Endodermal cell (in vitro differentiated cells): Measurements from ENCODE around the gene STAC. TPM values are rescaled to one million over a fixed set of nuclear protein-coding genes. Genes with fewer than 3 reads are reported as not detected.

Source experiments
- DNase-seq: peaks from one replicate; pipeline ENCODE4 v3.0.0-alpha.2; 2017
- H3K27ac ChIP-seq: 2 replicates; pipeline ENCODE4 v1.5.1; 2013; ENCODE audit warnings: mild to moderate bottlenecking, low read depth, low read length, moderate library complexity
- H3K27me3 ChIP-seq: 2 replicates; pipeline ENCODE4 v1.6.1; 2013; ENCODE audit warnings: mild to moderate bottlenecking, low read length, moderate library complexity; ENCODE audit not compliant: insufficient read depth, control insufficient read depth, poor library complexity, severe bottlenecking
- H3K36me3 ChIP-seq: 2 replicates; pipeline ENCODE4 v1.7.0; 2013; ENCODE audit warnings: mild to moderate bottlenecking, low read length, moderate library complexity; ENCODE audit not compliant: control insufficient read depth, insufficient read depth
- H3K4me1 ChIP-seq: one replicate; pipeline ENCODE4 v1.7.0; 2013; ENCODE audit warnings: low read length; ENCODE audit not compliant: control insufficient read depth, insufficient read depth
- H3K4me3 ChIP-seq: 2 replicates; pipeline ENCODE4 v1.5.1; 2013; ENCODE audit warnings: mild to moderate bottlenecking, low read length, moderate library complexity
- H3K9ac ChIP-seq: 2 replicates; pipeline ENCODE4 v1.6.1; 2013; ENCODE audit warnings: mild to moderate bottlenecking, low read length, moderate library complexity; ENCODE audit not compliant: poor library complexity, severe bottlenecking; ENCODE audit errors: extremely low read depth
- H3K9me3 ChIP-seq: 2 replicates; pipeline ENCODE4 v1.6.1; 2013; ENCODE audit warnings: mild to moderate bottlenecking, low read length, moderate library complexity; ENCODE audit not compliant: control insufficient read depth
- H3K27ac Mint-ChIP-seq: 2 replicates; pipeline ENCODE4 v1.8.0; 2020; ENCODE audit warnings: mixed read lengths
- H3K27me3 Mint-ChIP-seq: 2 replicates; pipeline ENCODE4 v1.8.0; 2021; ENCODE audit warnings: mild to moderate bottlenecking, mixed read lengths; ENCODE audit not compliant: insufficient read depth
- H3K36me3 Mint-ChIP-seq: 2 replicates; pipeline ENCODE4 v1.8.0; 2020; ENCODE audit warnings: low read depth, mixed read lengths
- H3K4me1 Mint-ChIP-seq: 2 replicates; pipeline ENCODE4 v1.8.0; 2020; ENCODE audit warnings: mixed read lengths
- H3K4me3 Mint-ChIP-seq: 2 replicates; pipeline ENCODE4 v1.8.0; 2020; ENCODE audit warnings: mild to moderate bottlenecking, moderate library complexity, mixed read lengths
- H3K9me3 Mint-ChIP-seq: 2 replicates; pipeline ENCODE4 v1.8.0; 2020; ENCODE audit warnings: mild to moderate bottlenecking, mixed read lengths
- CTCF ChIP-seq: fragments of 200-600 bp; sonication (generic); conservative IDR thresholded peaks from 2 replicates; pipeline ENCODE4 v1.5.0; 2021; ENCODE audit warnings: antibody characterized with exemption, mild to moderate bottlenecking
- WGBS, 2 experiments: methylation state at CpG; one replicate each; pipeline versions ENCODE4 v1.1.5 to v1.1.7; 2013; ENCODE audit warnings: missing lambda C conversion rate in 2 of 2, mixed read lengths in 1 of 2; ENCODE audit not compliant: insufficient coverage in 1 of 2, insufficient read length in 1 of 2; 5-methylcytosine and 5-hydroxymethylcytosine counted together
- total RNA-seq, 2 donors: library from RNA; stranded (reverse); fragmentation: NEBNext Ultra II Directional in 1 of 2; extraction: Animal tissue kit (Norgen Biotek cat#: 25700) in 1 of 2; gene quantifications; 2 replicates in 1 of 2; 3 replicates in 1 of 2; pipeline ENCODE4 v1.2.1, GENCODE V29; 2021

The STAC gene
- total RNA-seq, 2 donors from 2014 or later, result 0.80 to 1.2 TPM

- H3K27me3 Mint-ChIP-seq, result peaks cover 2% of the 10 kb centered on the region
- H3K27ac Mint-ChIP-seq, result no peak overlapping the region
- H3K36me3 ChIP-seq, result no peaks in the 10 kb centered on the region
- H3K27ac ChIP-seq, result no peak overlapping the region
- DNase-seq, result no peak
- 93 to 100% methylated on average over 3 to 4 of the region's 4 CpGs for WGBS, 2 experiments
- no peaks in the 10 kb centered on the region for H3K36me3 Mint-ChIP-seq
- no peaks in the 10 kb centered on the region for H3K4me1 ChIP-seq
- H3K9me3 ChIP-seq, result no peaks in the 10 kb centered on the region
- H3K9me3 Mint-ChIP-seq, result no peaks in the 10 kb centered on the region
- TF ChIP-seq CTCF, result no peak
- H3K4me3 ChIP-seq, result no peak overlapping the region
- H3K4me3 Mint-ChIP-seq, result no peak overlapping the region
- peaks cover 10% of the 10 kb centered on the region for H3K4me1 Mint-ChIP-seq
- peaks cover 5% of the 10 kb centered on the region for H3K27me3 ChIP-seq
- H3K9ac ChIP-seq, result no peak overlapping the region
Measured at GRCh38 chr3:36520241-36521006, 140.1 kb downstream of the STAC start.

GRCh38 chr3:36521007-36521379 is 140.7 kb downstream of the STAC start:
- DNase-seq, result no peak
- H3K4me1 Mint-ChIP-seq, result peaks cover 10% of the 10 kb centered on the region
- Histone ChIP-seq H3K9ac (no peak overlapping the region), H3K4me1 (peaks cover 2% of the 10 kb centered on the region), H3K4me3 (no peak overlapping the region), H3K27me3 (peaks cover 5% of the 10 kb centered on the region), H3K9me3 (no peaks in the 10 kb centered on the region), H3K36me3 (no peaks in the 10 kb centered on the region), H3K27ac (no peak overlapping the region)
- TF ChIP-seq CTCF, result no peak
- H3K27ac Mint-ChIP-seq, result no peak overlapping the region
- H3K36me3 Mint-ChIP-seq, result no peaks in the 10 kb centered on the region
- peaks cover 2% of the 10 kb centered on the region for H3K27me3 Mint-ChIP-seq
- no peak overlapping the region for H3K4me3 Mint-ChIP-seq
- 84 to 100% methylated on average over 1 to 2 of the region's 2 CpGs for WGBS, 2 experiments
- no peaks in the 10 kb centered on the region for H3K9me3 Mint-ChIP-seq

GRCh38 chr3:36524560-36524959 is 144.3 kb downstream of the STAC start:
- Histone ChIP-seq H3K9me3 (no peaks in the 10 kb centered on the region), H3K36me3 (no peaks in the 10 kb centered on the region), H3K4me3 (no peak overlapping the region), H3K27me3 (peaks cover 4% of the 10 kb centered on the region), H3K4me1 (peaks cover 2% of the 10 kb centered on the region), H3K27ac (no peak overlapping the region), H3K9ac (no peak overlapping the region)
- WGBS, 2 experiments, result 81 to 91% methylated on average over 2 of the region's 3 CpGs
- H3K4me1 Mint-ChIP-seq, result no peaks in the 10 kb centered on the region
- H3K4me3 Mint-ChIP-seq, result no peak overlapping the region
- no peak overlapping the region for H3K27ac Mint-ChIP-seq
- H3K9me3 Mint-ChIP-seq, result no peaks in the 10 kb centered on the region
- H3K27me3 Mint-ChIP-seq, result peaks cover 2% of the 10 kb centered on the region
- DNase-seq, result no peak
- H3K36me3 Mint-ChIP-seq, result no peaks in the 10 kb centered on the region
- no peak for TF ChIP-seq CTCF
